ENCODE measurements around the gene SERINC5. TPM values are rescaled to one million over a fixed set of nuclear protein-coding genes. Genes with fewer than 3 reads are reported as not detected.
"Not testable (repeated sequence)": the region's sequence is repeated elsewhere in the genome, so short reads cannot be mapped to it uniquely, and the experiment has no call there.

Gene SERINC5
- total and polyA plus RNA-seq, 12 donors, result 14.4 to 258 (median 88.0) TPM

DNA sequence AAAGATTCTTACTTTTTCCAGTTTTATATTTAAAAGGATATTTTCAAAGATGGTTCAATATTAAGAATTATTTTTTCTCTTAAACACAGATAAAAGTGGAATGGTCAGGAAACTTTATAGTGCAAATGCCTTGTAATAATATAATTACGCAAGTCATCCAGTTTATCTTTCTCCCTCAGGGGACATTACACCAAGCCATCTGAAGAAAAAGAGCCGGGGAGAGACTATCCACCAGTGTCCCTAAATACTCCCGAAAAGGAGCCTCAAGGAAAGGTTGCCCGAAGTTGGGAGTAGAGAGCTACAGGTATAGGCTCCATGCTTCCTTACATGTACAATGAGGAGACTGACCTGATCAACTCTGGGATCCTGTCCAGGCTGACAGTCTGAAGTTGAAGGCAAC, 101.1 kb downstream of the SERINC5 start:
- no peak overlapping the region for H3K27ac ChIP-seq
- H3K36me3 ChIP-seq (replicated peaks in 1 of 2), result peaks cover 0 to 40% of the 10 kb centered on the region in 2 donors
- DNase-seq, result peak in 1 of 7 donors; percentile 14
- intact Hi-C loops (cut with DNase I), result no loop called here
- H3K9me3 ChIP-seq (replicated peaks in 1 of 3), result no peaks in the 10 kb centered on the region
- no peaks in the 10 kb centered on the region for H3K27me3 ChIP-seq
- 81 to 97% (median 91%) methylated on average over 4 of the region's 4 CpGs for WGBS, 4 donors
- H3K4me3 ChIP-seq, result no peak overlapping the region
- TF ChIP-seq, protein P1, sequence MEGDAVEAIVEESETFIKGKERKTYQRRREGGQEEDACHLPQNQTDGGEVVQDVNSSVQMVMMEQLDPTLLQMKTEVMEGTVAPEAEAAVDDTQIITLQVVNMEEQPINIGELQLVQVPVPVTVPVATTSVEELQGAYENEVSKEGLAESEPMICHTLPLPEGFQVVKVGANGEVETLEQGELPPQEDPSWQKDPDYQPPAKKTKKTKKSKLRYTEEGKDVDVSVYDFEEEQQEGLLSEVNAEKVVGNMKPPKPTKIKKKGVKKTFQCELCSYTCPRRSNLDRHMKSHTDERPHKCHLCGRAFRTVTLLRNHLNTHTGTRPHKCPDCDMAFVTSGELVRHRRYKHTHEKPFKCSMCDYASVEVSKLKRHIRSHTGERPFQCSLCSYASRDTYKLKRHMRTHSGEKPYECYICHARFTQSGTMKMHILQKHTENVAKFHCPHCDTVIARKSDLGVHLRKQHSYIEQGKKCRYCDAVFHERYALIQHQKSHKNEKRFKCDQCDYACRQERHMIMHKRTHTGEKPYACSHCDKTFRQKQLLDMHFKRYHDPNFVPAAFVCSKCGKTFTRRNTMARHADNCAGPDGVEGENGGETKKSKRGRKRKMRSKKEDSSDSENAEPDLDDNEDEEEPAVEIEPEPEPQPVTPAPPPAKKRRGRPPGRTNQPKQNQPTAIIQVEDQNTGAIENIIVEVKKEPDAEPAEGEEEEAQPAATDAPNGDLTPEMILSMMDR (IDR thresholded peaks at IDR 0.05), result no peak
- TF ChIP-seq POLR2A (IDR thresholded peaks at IDR 0.05), result no peak
- no peaks in the 10 kb centered on the region for H3K4me1 ChIP-seq (replicated peaks in 1 of 2)

GRCh38 chr5:80154289-80154688, 101.6 kb downstream of the SERINC5 start:
- H3K4me3 ChIP-seq; intact Hi-C loops (cut with DNase I); H3K4me1 ChIP-seq (replicated peaks in 1 of 2); H3K27me3 ChIP-seq; H3K9me3 ChIP-seq (replicated peaks in 1 of 3): not testable (repeated sequence)
- WGBS, 4 donors, result 80 to 95% (median 92%) methylated on average over 8 of the region's 8 CpGs
- Histone ChIP-seq H3K27ac (peak overlapping the region in 1 of 5 donors; percentile 25), H3K36me3 (replicated peaks in 1 of 2) (peaks cover 0 to 40% of the 10 kb centered on the region in 2 donors)
- peak in 1 of 7 donors; percentile 13 for DNase-seq

- Histone ChIP-seq H3K36me3 (replicated peaks in 1 of 2) (peaks cover 0 to 40% of the 10 kb centered on the region in 2 donors), H3K4me3 (no peak overlapping the region), H3K27me3 (no peaks in the 10 kb centered on the region), H3K4me1 (replicated peaks in 1 of 2) (no peaks in the 10 kb centered on the region), H3K27ac (no peak overlapping the region), H3K9me3 (replicated peaks in 1 of 3) (no peaks in the 10 kb centered on the region)
- TF ChIP-seq, protein P1 (IDR thresholded peaks at IDR 0.05), result no peak
- TF ChIP-seq POLR2A (IDR thresholded peaks at IDR 0.05), result no peak
- intact Hi-C loops (cut with DNase I), result no loop called here
- DNase-seq, result peak in 1 of 7 donors; percentile 7
- 74 to 88% (median 85%) methylated on average over 8 of the region's 8 CpGs for WGBS, 4 donors
These were observed 102.2 kb downstream of the SERINC5 start for GRCh38 chr5:80153586-80154126.

GRCh38 chr5:80152778-80153177, 103.1 kb downstream of the SERINC5 start:
- intact Hi-C loops (cut with DNase I), result no loop called here
- H3K36me3 ChIP-seq (replicated peaks in 1 of 2), result peaks cover 0 to 35% of the 10 kb centered on the region in 2 donors
- peak in 1 of 7 donors; percentile 9 for DNase-seq
- WGBS, 4 donors, result 93 to 96% (median 94%) methylated on average over 5 of the region's 5 CpGs
- no peak overlapping the region for H3K4me3 ChIP-seq
- no peaks in the 10 kb centered on the region for H3K27me3 ChIP-seq
- TF ChIP-seq POLR2A (IDR thresholded peaks at IDR 0.05), result no peak
- TF ChIP-seq, protein P1 (IDR thresholded peaks at IDR 0.05), result no peak
- no peaks in the 10 kb centered on the region for H3K4me1 ChIP-seq (replicated peaks in 1 of 2)
- no peaks in the 10 kb centered on the region for H3K9me3 ChIP-seq (replicated peaks in 1 of 3)
- H3K27ac ChIP-seq, result no peak overlapping the region

- Histone ChIP-seq H3K4me1 (replicated peaks in 1 of 2) (no peaks in the 10 kb centered on the region), H3K4me3 (no peak overlapping the region), H3K27ac (no peak overlapping the region), H3K36me3 (replicated peaks in 1 of 2) (peaks cover 0 to 39% of the 10 kb centered on the region in 2 donors), H3K9me3 (replicated peaks in 1 of 3) (no peaks in the 10 kb centered on the region), H3K27me3 (no peaks in the 10 kb centered on the region)
- WGBS, 4 donors, result 93 to 100% (median 96%) methylated on average over 3 to 6 of the region's 6 CpGs
- TF ChIP-seq POLR2A (IDR thresholded peaks at IDR 0.05), result no peak
- TF ChIP-seq, protein P1 (IDR thresholded peaks at IDR 0.05), result no peak
- intact Hi-C loops (cut with DNase I), result no loop called here
- DNase-seq, result peak in 1 of 7 donors; percentile 14
These were observed 104.0 kb downstream of the SERINC5 start for GRCh38 chr5:80151890-80152289.

All from adrenal gland (tissue), 12 donors.